Retina (tissue), 1 donor: ENCODE results near the gene TMEM203.

ENCODE experiments used
- DNase-seq: peaks from one replicate; pipeline ENCODE4 v3.0.0-alpha.2; 2016

The TMEM203 gene

GRCh38 chr9:137217276-137218211 is 12.1 kb upstream of the TMEM203 start:
- DNase-seq: no peak

- DNase-seq: no peak
These were observed 10.9 kb upstream of the TMEM203 start for GRCh38 chr9:137216188-137216965.

- DNase-seq: no peak
These were observed 9.9 kb upstream of the TMEM203 start for GRCh38 chr9:137215196-137215986.

GRCh38 chr9:137214620-137215019 is 9.2 kb upstream of the TMEM203 start:
- no peak for DNase-seq

GRCh38 chr9:137213160-137214060 is 8.0 kb upstream of the TMEM203 start:
- no peak for DNase-seq

GRCh38 chr9:137212520-137212919 is 7.1 kb upstream of the TMEM203 start:
- DNase-seq: no peak

- DNase-seq: no peak
These were observed 6.1 kb upstream of the TMEM203 start for GRCh38 chr9:137211532-137211931.

- no peak for DNase-seq
These were observed 1.2 kb upstream of the TMEM203 start for GRCh38 chr9:137206602-137207001.

- no peak for DNase-seq
These were observed 720 bp downstream of the TMEM203 start for GRCh38 chr9:137204731-137205125.

- DNase-seq: no peak
These were observed 2.5 kb downstream of the TMEM203 start for GRCh38 chr9:137202966-137203365.

- DNase-seq: no peak
These were observed 4.1 kb downstream of the TMEM203 start for GRCh38 chr9:137201205-137201868.

GRCh38 chr9:137200311-137201204 is 4.9 kb downstream of the TMEM203 start, which contains the start of gene TPRN:
TPRN (minus strand) TSS chr9:137200741; CDS start chr9:137200711, 30 bp downstream.
- DNase-seq: peak; percentile 96

GRCh38 chr9:137199411-137200121 is 5.9 kb downstream of the TMEM203 start:
- DNase-seq: peak; percentile 46

GRCh38 chr9:137198902-137199283 is 6.6 kb downstream of the TMEM203 start:
- no peak for DNase-seq

- no peak for DNase-seq
These were observed 7.2 kb downstream of the TMEM203 start for GRCh38 chr9:137198051-137198901.

- no peak for DNase-seq
These were observed 9.8 kb downstream of the TMEM203 start for GRCh38 chr9:137195525-137196220.

- no peak for DNase-seq
These were observed 10.5 kb downstream of the TMEM203 start for GRCh38 chr9:137194909-137195308.

GRCh38 chr9:137194388-137194787 is 11.1 kb downstream of the TMEM203 start:
- DNase-seq: no peak
